Activated CD4-positive, alpha-beta T cell treated with anti-CD3 and anti-CD28 coated beads, Interleukin-2, amount 10 ng/mL, durations not matched to agents 24 days and 14 days (primary cell): ENCODE data around the gene TSPAN14. TPM values are rescaled to one million over a fixed set of nuclear protein-coding genes. Genes with fewer than 3 reads are reported as not detected.

ENCODE experiments used
- DNase-seq: peaks from one replicate; pipeline ENCODE4 v3.0.0; 2022
- H3K27ac Mint-ChIP-seq: one replicate; pipeline ENCODE4 v1.8.0; 2022; ENCODE audit warnings: mild to moderate bottlenecking, mixed read lengths
- H3K27me3 Mint-ChIP-seq: one replicate; pipeline ENCODE4 v1.8.0; 2022; ENCODE audit warnings: mixed read lengths
- H3K36me3 Mint-ChIP-seq: one replicate; pipeline ENCODE4 v1.8.0; 2022; ENCODE audit warnings: low read depth, mild to moderate bottlenecking, mixed read lengths
- H3K4me1 Mint-ChIP-seq: one replicate; pipeline ENCODE4 v1.8.0; 2021; ENCODE audit warnings: mixed read lengths
- H3K4me3 Mint-ChIP-seq: one replicate; pipeline ENCODE4 v1.8.0; 2022; ENCODE audit warnings: mild to moderate bottlenecking, moderate library complexity, mixed read lengths
- H3K9me3 Mint-ChIP-seq: one replicate; pipeline ENCODE4 v1.8.0; 2021; ENCODE audit warnings: mixed read lengths
- intact Hi-C: fragments of 100-400 bp; cut with micrococcal nuclease; formaldehyde crosslinking; loops from one replicate; pipeline ENCODE4 v1.15.1; 2023
- total RNA-seq: library from RNA; stranded (reverse); gene quantifications from 2 replicates; pipeline ENCODE4 v1.2.3, GENCODE V29; 2022

TSPAN14 gene, protein sequence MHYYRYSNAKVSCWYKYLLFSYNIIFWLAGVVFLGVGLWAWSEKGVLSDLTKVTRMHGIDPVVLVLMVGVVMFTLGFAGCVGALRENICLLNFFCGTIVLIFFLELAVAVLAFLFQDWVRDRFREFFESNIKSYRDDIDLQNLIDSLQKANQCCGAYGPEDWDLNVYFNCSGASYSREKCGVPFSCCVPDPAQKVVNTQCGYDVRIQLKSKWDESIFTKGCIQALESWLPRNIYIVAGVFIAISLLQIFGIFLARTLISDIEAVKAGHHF
- 57.8 and 61.7 TPM in 2 replicates for total RNA-seq

DNA sequence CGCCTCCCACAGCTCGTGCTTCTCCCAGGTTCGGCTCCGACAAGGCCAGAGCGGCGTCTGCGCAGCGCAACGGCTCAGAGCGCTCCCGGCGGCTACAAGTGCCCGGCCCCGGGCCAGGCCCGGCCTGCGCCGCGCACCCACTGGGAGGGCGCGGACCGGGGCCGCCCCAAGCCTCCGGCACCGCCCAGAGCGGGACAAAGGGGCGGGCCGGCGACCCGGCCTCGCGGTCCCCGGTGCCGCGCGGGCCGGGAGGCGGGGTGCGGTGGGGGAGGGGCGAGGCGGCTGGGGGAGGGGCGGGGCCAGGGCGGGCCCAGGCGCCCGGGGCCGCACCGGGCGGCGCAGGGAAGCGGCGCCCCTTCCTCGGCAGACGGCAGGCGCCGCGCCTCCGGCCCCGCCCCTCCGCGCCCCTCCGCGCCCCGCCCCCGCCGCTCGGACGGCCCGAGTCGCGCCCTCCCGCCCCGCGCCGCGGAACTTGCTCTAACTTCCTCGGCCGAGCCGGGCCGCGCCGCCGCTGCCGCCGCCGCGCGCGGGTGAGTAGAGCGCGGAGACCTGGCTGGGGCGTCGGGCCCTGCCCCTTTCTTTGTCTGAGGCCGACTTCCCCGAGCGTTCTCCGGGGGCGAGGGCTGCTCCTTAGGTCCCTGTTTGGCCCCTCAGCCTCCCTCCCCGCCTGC is at the start of gene TSPAN14:
Gene TSPAN14, plus strand, starts transcription at position 469 of the 671 bp plus-strand sequence. CDS start 34,924 bp downstream, outside the sequence.
- intact Hi-C loops: loop anchor here (1.0 to 2.0 kb wide), 2 partner anchors 18 to 51 kb away; no protein-coding TSS in a partner anchor
- Mint-ChIP-seq H3K4me3 (peak within 1 kb of the TSS; percentile 98), H3K27ac (peak within 1 kb of the TSS; percentile 88), H3K4me1 (peaks cover 42% of the 10 kb centered on the region), H3K9me3 (no peaks in the 10 kb centered on the region), H3K36me3 (peaks cover 17% of the 10 kb centered on the region), H3K27me3 (no peaks in the 10 kb centered on the region)
- DNase-seq: peak; percentile 94

GRCh38 chr10:80405035-80405434 is 49.1 kb upstream of the TSPAN14 start:
- no peak overlapping the region for H3K27ac Mint-ChIP-seq
- intact Hi-C loops: no loop called here

GRCh38 chr10:80405626-80406025 is 48.5 kb upstream of the TSPAN14 start:
- Mint-ChIP-seq H3K27ac (no peak overlapping the region), H3K27me3 (peaks cover 27% of the 10 kb centered on the region), H3K36me3 (peaks cover 4% of the 10 kb centered on the region), H3K4me3 (no peak overlapping the region), H3K4me1 (peaks cover 13% of the 10 kb centered on the region), H3K9me3 (no peaks in the 10 kb centered on the region)
- DNase-seq: no peak
- intact Hi-C loops: no loop called here

More at GRCh38 chr10:80405035-80405434, 49.1 kb upstream of the TSPAN14 start:
- H3K4me1 Mint-ChIP-seq: peaks cover 11% of the 10 kb centered on the region
- H3K36me3 Mint-ChIP-seq: peaks cover 4% of the 10 kb centered on the region
- no peak overlapping the region for H3K4me3 Mint-ChIP-seq
- H3K27me3 Mint-ChIP-seq: peaks cover 27% of the 10 kb centered on the region
- H3K9me3 Mint-ChIP-seq: no peaks in the 10 kb centered on the region
- no peak for DNase-seq

DNA sequence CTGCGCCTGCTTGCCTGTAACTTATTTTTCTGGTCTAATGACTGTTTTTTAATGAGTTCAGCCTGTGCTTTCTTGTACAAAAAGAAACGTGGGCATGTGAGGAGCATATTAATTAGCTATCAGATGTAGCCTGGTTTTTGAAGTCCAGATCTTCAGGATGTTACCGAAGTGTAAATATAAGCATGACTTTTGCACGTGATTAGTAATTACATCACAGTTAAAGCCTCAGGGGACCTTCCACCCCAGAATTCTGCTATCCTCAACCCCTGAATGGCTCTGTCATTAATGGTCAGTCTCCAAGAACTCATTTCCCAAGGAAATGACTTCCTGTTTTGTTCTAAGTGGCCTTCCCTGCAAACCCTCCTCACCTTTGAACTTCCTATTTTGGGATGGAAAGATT is 47.9 kb upstream of the TSPAN14 start:
- no peak overlapping the region for H3K27ac Mint-ChIP-seq
- peaks cover 4% of the 10 kb centered on the region for H3K36me3 Mint-ChIP-seq
- peaks cover 27% of the 10 kb centered on the region for H3K27me3 Mint-ChIP-seq
- intact Hi-C loops: no loop called here
- no peak overlapping the region for H3K4me3 Mint-ChIP-seq
- DNase-seq: no peak
- peaks cover 17% of the 10 kb centered on the region for H3K4me1 Mint-ChIP-seq
- H3K9me3 Mint-ChIP-seq: no peaks in the 10 kb centered on the region

GRCh38 chr10:80407812-80408241 is 46.3 kb upstream of the TSPAN14 start:
- Mint-ChIP-seq H3K9me3 (no peaks in the 10 kb centered on the region), H3K4me3 (peak overlapping the region; percentile 90), H3K27ac (peak overlapping the region; percentile 96), H3K4me1 (peaks cover 25% of the 10 kb centered on the region), H3K36me3 (peaks cover 4% of the 10 kb centered on the region), H3K27me3 (peaks cover 27% of the 10 kb centered on the region)
- DNase-seq: peak; percentile 73
- intact Hi-C loops: loop anchor here (1.0 to 2.0 kb wide), 3 partner anchors 35 to 97 kb away; no protein-coding TSS in a partner anchor

- H3K4me3 Mint-ChIP-seq: peak within 1 kb of the TSS; percentile 90
- H3K27ac Mint-ChIP-seq: peak within 1 kb of the TSS; percentile 96
- H3K4me1 Mint-ChIP-seq: peaks cover 31% of the 10 kb centered on the region
- DNase-seq: peak; percentile 95
- H3K36me3 Mint-ChIP-seq: peaks cover 4% of the 10 kb centered on the region
- intact Hi-C loops: loop anchor here (1.0 to 2.0 kb wide), 3 partner anchors 34 to 97 kb away; no protein-coding TSS in a partner anchor
- no peaks in the 10 kb centered on the region for H3K9me3 Mint-ChIP-seq
- H3K27me3 Mint-ChIP-seq: peaks cover 27% of the 10 kb centered on the region
Measured at GRCh38 chr10:80408242-80409101, 45.6 kb upstream of the TSPAN14 start, which contains the start of gene PRXL2A. Gene PRXL2A (plus strand): TSS chr10:80408551. CDS start chr10:80420468, 11,917 bp downstream.

DNA sequence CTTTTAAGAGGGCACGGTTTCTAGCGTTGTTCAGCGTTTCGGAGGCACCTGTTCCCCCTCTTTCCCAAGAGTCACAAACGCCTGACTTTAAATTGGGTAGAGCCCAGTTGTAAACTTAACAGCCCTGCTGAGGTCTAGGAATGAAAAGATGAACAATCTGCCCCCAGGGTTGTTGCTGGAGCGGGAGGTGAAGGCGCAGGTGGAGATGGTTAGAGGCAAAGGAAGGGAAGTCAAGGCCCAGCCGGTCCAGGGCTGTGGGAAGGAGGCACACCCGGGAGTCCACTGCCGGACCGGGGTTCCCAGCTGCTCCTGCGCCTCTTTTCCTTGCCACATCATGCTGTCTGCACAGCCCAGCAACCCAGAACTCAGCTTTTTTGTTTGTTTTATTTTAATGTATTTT is 45.0 kb upstream of the TSPAN14 start:
- peak overlapping the region; percentile 90 for H3K4me3 Mint-ChIP-seq
- H3K27ac Mint-ChIP-seq: peak overlapping the region; percentile 7
- no peaks in the 10 kb centered on the region for H3K9me3 Mint-ChIP-seq
- peaks cover 27% of the 10 kb centered on the region for H3K27me3 Mint-ChIP-seq
- DNase-seq: no peak
- peaks cover 31% of the 10 kb centered on the region for H3K4me1 Mint-ChIP-seq
- intact Hi-C loops: loop anchor here (2.0 kb wide), 2 partner anchors 34 to 64 kb away; no protein-coding TSS in a partner anchor
- peaks cover 4% of the 10 kb centered on the region for H3K36me3 Mint-ChIP-seq

- Mint-ChIP-seq H3K9me3 (no peaks in the 10 kb centered on the region), H3K4me1 (peaks cover 31% of the 10 kb centered on the region), H3K27me3 (peaks cover 23% of the 10 kb centered on the region), H3K27ac (no peak overlapping the region), H3K4me3 (peak overlapping the region; percentile 24), H3K36me3 (peaks cover 4% of the 10 kb centered on the region)
- DNase-seq: no peak
- intact Hi-C loops: no loop called here
Measured at GRCh38 chr10:80410122-80410521, 44.0 kb upstream of the TSPAN14 start.

GRCh38 chr10:80410578-80411145 is 43.4 kb upstream of the TSPAN14 start:
- Mint-ChIP-seq H3K27ac (peak overlapping the region; percentile 10), H3K27me3 (peaks cover 18% of the 10 kb centered on the region), H3K9me3 (no peaks in the 10 kb centered on the region), H3K36me3 (peaks cover 4% of the 10 kb centered on the region), H3K4me1 (peaks cover 31% of the 10 kb centered on the region), H3K4me3 (no peak overlapping the region)
- no peak for DNase-seq
- intact Hi-C loops: no loop called here

- peaks cover 4% of the 10 kb centered on the region for H3K36me3 Mint-ChIP-seq
- no peak overlapping the region for H3K27ac Mint-ChIP-seq
- H3K4me3 Mint-ChIP-seq: no peak overlapping the region
- intact Hi-C loops: no loop called here
- peaks cover 33% of the 10 kb centered on the region for H3K4me1 Mint-ChIP-seq
- DNase-seq: no peak
- H3K27me3 Mint-ChIP-seq: peaks cover 15% of the 10 kb centered on the region
- H3K9me3 Mint-ChIP-seq: no peaks in the 10 kb centered on the region
Measured at GRCh38 chr10:80411267-80411668, 42.8 kb upstream of the TSPAN14 start.

DNA sequence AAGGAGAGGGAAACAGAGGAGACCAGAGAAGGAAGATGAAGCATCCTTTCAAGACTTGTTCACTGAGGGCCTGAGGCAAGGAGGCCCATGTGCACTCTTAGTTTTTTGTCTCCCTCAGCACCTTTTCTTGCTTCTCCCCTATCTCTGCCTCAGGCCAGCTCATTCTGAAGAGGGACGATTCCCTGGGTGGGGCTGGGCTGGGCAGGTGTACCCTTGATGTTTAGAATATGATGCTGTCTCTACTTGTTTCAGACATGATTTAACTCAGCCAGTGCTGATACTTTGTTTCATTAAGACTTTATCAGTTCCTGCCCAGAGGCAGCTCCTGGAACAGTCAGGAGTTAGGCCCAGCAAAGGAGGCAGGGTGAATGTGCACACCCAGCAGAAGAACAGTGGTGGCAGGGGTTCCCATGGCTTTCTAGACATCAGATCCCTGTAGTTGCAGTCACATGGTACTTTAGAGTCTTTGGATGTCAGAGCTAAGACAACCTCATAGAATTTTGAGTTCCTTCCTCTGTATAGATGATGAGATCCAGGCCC is 42.4 kb upstream of the TSPAN14 start:
- Mint-ChIP-seq H3K27me3 (peaks cover 12% of the 10 kb centered on the region), H3K9me3 (no peaks in the 10 kb centered on the region), H3K4me3 (no peak overlapping the region), H3K4me1 (peaks cover 33% of the 10 kb centered on the region), H3K36me3 (peaks cover 4% of the 10 kb centered on the region), H3K27ac (no peak overlapping the region)
- intact Hi-C loops: no loop called here
- DNase-seq: no peak

GRCh38 chr10:80412486-80412885 is 41.6 kb upstream of the TSPAN14 start:
- Mint-ChIP-seq H3K27ac (no peak overlapping the region), H3K9me3 (no peaks in the 10 kb centered on the region), H3K27me3 (peaks cover 9% of the 10 kb centered on the region), H3K4me3 (no peak overlapping the region), H3K36me3 (peaks cover 4% of the 10 kb centered on the region), H3K4me1 (peaks cover 32% of the 10 kb centered on the region)
- no peak for DNase-seq
- intact Hi-C loops: no loop called here
